Pancreas (tissue), 10 donors: Measurements from ENCODE around the gene ENTPD6. TPM values are rescaled to one million over a fixed set of nuclear protein-coding genes. Genes with fewer than 3 reads are reported as not detected.

Experiments used
- ATAC-seq, 4 donors: fragments of 200-7000 bp; cut with Tn5 transposase; one replicate each; pipeline versions ENCODE4 v1.8.0 to v1.9.1; 2020; ENCODE audit warnings: mild to moderate bottlenecking in 4 of 4, moderate library complexity in 4 of 4
- DNase-seq, 6 donors: peaks; one replicate each; pipeline ENCODE4 v3.0.0-alpha.2; 2020
- FAIRE-seq: peaks from 2 replicates; lab custom pipeline; 2012; peaks lifted over from hg19 to GRCh38; lab: Jason Lieb, UNC
- H3K27ac ChIP-seq, 4 donors: fragments of 200-600 bp; sonication (generic); 1 replicate in 3 of 4; 2 replicates in 1 of 4; pipeline versions ENCODE4 v1.5.0 to v1.8.0; 2020
- H3K27me3 ChIP-seq, 4 donors: fragments of 200-600 bp; one replicate each; pipeline ENCODE4 v1.8.0; 2021
- H3K36me3 ChIP-seq, 3 donors: fragments of 200-600 bp; sonication (generic) in 1 of 3; one replicate each; pipeline versions ENCODE4 v1.5.0 to v1.8.0; 2020 to 2021
- H3K4me1 ChIP-seq, 3 donors: fragments of 200-600 bp; one replicate each; pipeline ENCODE4 v1.8.0; 2021
- H3K4me3 ChIP-seq, 4 donors: fragments of 200-600 bp; sonication (generic) in 2 of 4; one replicate each; pipeline versions ENCODE4 v1.5.0 to v1.8.0; 2020 to 2021
- H3K9me3 ChIP-seq, 4 donors: fragments of 200-600 bp; one replicate each; pipeline ENCODE4 v1.8.0; 2021
- WGBS, 2 donors: extraction: QIAGEN DNeasy Blood & Tissue Kit; methylation state at CpG; one replicate each; pipeline ENCODE4 v1.1.7; 2013; 5-methylcytosine and 5-hydroxymethylcytosine counted together
- intact Hi-C, 3 donors: fragments of 100-400 bp; cut with DNase I; formaldehyde crosslinking; loops; one replicate each; pipeline versions ENCODE4 v1.11.1 to v1.14.2; 2022
- polyA plus RNA-seq, 2 donors: library from polyadenylated mRNA; stranded (reverse); fragments of 200-250 nt; gene quantifications; one replicate each; pipeline ENCODE4 v1.2.3, GENCODE V29; 2013
- total RNA-seq, 6 donors: library from RNA; stranded (reverse); fragmentation: NEBNext Ultra II Directional in 4 of 6; extraction: Animal tissue kit (Norgen Biotek cat#: 25700) in 4 of 6; gene quantifications; one replicate each; pipeline versions ENCODE4 v1.2.1 to v1.2.4, GENCODE V29; 2021 to 2023
- TF ChIP-seq, protein P1 (sequence below), 4 donors: fragments of 200-600 bp; sonication (generic) in 3 of 4; IDR thresholded peaks; one replicate each; pipeline versions ENCODE4 v1.5.0 to v1.8.0; 2021; ENCODE audit warnings: antibody characterized with exemption in 4 of 4
- donor health status: healthy with polysubstance abuse.
- donor health status: DM: no; HTN: no; CAD: no; lungs with moderate emphysema.
- donor health status: DM: no; HTN: no; CAD: no.
- donor health status: control.
- donor health status: control.
- donor health status: Bipolar disorder and iron deficiency.
- donor health status: DM: yes; HTN: yes; CAD: no.
- donor health status: DM: no; HTN: no; CAD: no.
- donor health status: DM: no; HTN: no; CAD: no.
- donor health status: DM: yes; HTN: yes; CAD: no.

The ENTPD6 gene
- total and polyA plus RNA-seq, 8 donors, result 31.4 to 99.3 (median 44.7) TPM

DNA sequence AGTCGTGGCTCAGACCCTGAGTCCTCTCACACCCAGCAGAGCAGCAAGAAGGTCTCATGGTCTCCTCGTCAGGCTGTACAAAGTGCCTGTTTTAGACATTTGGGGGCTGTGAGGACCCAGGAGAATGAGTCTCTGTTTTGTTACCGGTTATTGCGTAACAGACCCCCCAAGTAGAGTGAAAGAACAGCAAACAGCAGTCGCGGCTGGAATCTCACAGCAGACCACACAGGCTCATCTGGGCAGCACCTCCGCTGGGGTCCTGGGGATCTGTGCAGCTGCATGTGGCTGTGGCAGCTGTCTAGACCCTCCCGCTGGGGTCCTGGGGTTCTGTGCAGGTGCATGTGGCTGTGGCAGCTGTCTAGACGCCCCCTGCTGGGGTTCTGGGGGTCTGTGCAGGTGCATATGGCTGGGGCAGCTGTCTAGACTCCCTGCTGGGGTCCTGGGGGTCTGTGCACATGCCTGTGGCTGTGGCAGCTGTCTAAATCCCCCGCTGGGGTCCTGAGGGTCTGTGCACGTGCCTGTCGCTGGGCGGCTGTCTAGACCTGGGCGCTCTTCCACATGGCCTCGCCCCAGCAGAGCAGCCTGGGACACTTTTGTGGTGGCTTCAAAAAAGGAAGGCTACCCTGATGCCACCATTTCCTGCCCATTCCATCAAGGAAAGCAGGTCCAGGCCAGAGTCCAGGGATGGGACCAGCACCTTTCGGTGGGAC, 24.7 kb downstream of the ENTPD6 start:
- no peaks in the 10 kb centered on the region for H3K27me3 ChIP-seq
- H3K36me3 ChIP-seq, result peaks cover 0 to 38% (median 8%) of the 10 kb centered on the region in 3 donors
- H3K4me3 ChIP-seq, result no peak overlapping the region
- TF ChIP-seq, protein P1, sequence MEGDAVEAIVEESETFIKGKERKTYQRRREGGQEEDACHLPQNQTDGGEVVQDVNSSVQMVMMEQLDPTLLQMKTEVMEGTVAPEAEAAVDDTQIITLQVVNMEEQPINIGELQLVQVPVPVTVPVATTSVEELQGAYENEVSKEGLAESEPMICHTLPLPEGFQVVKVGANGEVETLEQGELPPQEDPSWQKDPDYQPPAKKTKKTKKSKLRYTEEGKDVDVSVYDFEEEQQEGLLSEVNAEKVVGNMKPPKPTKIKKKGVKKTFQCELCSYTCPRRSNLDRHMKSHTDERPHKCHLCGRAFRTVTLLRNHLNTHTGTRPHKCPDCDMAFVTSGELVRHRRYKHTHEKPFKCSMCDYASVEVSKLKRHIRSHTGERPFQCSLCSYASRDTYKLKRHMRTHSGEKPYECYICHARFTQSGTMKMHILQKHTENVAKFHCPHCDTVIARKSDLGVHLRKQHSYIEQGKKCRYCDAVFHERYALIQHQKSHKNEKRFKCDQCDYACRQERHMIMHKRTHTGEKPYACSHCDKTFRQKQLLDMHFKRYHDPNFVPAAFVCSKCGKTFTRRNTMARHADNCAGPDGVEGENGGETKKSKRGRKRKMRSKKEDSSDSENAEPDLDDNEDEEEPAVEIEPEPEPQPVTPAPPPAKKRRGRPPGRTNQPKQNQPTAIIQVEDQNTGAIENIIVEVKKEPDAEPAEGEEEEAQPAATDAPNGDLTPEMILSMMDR (IDR thresholded peaks at IDR 0.05), result peak in 1 of 4 donors; percentile 12
- FAIRE-seq (no peak), DNase-seq (no peak), ATAC-seq (peak in 1 of 4 donors; percentile 20)
- H3K27ac ChIP-seq, result no peak overlapping the region
- no peaks in the 10 kb centered on the region for H3K9me3 ChIP-seq
- 81 to 83% methylated on average over 16 of the region's 16 CpGs for WGBS, 2 donors
- no peaks in the 10 kb centered on the region for H3K4me1 ChIP-seq
- intact Hi-C loops, result no loop called here

DNA sequence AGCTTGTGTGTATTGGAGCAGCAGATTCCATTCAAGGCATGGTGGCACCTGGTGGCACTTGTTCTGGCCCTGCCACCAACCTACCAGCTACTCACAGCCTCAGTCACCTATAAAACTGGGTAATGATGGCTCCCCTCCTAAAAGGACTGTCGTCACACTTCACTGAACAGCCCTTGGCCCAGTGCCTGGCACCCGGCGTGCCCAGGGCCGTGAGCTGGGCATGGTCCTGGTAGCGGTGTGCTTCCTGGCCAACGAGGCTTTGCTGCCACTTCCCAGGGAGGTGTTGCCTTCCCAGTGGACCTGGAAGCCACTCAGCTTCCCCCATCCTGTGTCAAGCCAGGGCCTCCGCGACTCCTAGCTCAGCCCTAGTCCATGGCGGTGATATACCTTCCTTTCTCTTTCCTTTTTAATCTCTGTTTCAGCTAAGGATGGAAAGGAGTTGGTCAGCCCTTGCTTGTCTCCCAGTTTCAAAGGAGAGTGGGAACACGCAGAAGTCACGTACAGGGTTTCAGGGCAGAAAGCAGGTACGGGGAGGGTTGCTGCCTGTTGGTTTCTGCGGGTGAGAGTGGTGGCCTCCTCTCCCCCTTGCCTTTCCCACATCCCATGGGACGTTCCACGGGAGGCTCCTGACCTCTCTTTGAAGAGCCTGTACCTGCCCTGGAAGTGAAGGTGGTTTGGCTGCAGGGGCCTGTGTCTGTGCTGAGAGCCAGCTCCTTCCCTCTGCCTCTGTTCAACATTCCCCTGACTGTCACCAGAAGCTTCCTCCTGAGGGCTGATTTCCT, 25.5 kb downstream of the ENTPD6 start:
- Histone ChIP-seq H3K36me3 (peaks cover 0 to 31% (median 8%) of the 10 kb centered on the region in 3 donors), H3K9me3 (no peaks in the 10 kb centered on the region), H3K27me3 (no peaks in the 10 kb centered on the region), H3K27ac (no peak overlapping the region), H3K4me1 (no peaks in the 10 kb centered on the region), H3K4me3 (no peak overlapping the region)
- WGBS, 2 donors, result 78 to 82% methylated on average over 15 of the region's 15 CpGs
- intact Hi-C loops, result no loop called here
- TF ChIP-seq, protein P1 (IDR thresholded peaks at IDR 0.05), result no peak
- ATAC-seq (peak in 2 of 4 donors; percentile 30 to 33), FAIRE-seq (no peak), DNase-seq (no peak)

DNA sequence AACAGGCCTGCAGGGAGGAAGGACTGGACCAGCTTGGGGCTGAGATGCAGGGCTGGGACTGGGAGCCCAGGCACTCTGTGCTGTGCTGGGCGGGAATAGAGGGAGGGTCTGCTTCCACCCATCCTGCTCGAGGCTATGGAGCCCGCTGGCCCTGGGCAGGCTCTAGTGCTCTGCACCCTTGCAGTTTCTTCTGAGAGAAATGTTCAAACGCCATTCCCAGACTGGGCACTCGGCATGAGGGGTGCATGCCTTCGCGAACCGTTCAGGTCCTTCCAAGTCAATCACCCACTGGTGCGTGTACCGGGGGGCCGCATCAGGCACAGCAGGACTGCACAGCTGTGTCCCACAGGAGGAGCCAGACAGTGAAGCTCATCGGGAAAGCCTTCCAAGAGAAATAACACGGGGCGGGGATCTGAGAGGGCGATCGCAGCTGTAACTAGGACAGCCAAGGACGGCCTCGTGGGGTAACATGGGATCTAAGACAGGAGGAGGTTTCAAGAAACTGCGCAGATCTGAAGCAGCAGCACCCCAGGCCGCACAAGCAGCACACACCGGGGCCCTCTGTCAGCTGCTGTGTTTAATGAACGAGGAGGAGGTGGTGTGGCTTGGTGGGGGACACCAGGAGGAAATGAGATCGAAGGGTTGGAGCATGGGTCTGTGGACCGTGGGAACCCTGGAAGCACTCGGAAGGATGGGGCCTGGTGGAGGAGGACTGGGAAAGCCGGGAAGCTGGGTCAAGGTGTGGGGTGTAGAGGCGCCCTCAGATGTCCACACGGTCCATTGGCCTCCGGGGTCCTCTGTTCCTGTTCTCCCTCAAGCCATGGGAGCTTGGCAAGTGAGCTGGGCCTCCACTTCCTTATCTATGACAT, 26.3 kb downstream of the ENTPD6 start:
- no peaks in the 10 kb centered on the region for H3K27me3 ChIP-seq
- intact Hi-C loops, result no loop called here
- H3K36me3 ChIP-seq, result peaks cover 0 to 25% (median 8%) of the 10 kb centered on the region in 3 donors
- no peaks in the 10 kb centered on the region for H3K9me3 ChIP-seq
- ATAC-seq (no peak), FAIRE-seq (no peak), DNase-seq (no peak)
- WGBS, 2 donors, result 89 to 91% methylated on average over 29 of the region's 29 CpGs
- H3K4me1 ChIP-seq, result peaks cover 0 to 5% (median 3%) of the 10 kb centered on the region in 3 donors
- no peak overlapping the region for H3K4me3 ChIP-seq
- H3K27ac ChIP-seq, result no peak overlapping the region
- TF ChIP-seq, protein P1 (IDR thresholded peaks at IDR 0.05), result no peak

DNA sequence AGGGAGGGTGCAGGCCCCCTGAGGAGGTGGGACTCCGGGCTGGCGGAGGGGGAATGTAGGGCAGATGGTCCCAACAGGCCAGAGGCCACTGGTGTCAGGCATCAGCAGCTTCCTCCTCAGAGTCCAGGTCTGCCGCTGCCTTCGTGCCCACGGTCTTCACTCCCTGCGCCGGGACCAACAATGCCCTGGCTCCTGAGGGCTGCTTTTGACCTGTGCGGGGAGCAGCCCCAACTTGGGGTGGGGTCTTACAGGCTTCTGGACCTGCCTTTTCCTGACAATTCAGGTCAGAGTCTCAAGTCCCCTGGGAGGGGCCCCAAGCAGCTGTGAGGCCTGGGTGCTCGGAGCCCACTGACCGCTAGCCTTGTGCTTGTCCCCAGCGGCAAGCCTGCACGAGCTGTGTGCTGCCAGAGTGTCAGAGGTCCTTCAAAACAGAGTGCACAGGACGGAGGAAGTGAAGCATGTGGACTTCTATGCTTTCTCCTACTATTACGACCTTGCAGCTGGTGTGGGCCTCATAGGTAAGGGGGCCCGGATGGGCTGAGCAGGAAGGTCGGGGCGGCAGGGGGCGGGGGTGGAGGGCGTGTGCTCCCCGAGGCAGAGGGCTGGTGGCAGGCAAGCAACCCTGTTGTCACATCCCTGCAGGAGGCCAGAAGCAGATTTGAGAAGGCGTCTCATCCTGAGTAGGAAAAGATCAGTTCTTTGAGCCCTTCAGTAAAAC, 27.1 kb downstream of the ENTPD6 start:
- no peak overlapping the region for H3K27ac ChIP-seq
- intact Hi-C loops, result no loop called here

More for the DNA sequence above, 27.1 kb downstream of the ENTPD6 start:
- H3K36me3 ChIP-seq, result peaks cover 0 to 18% (median 8%) of the 10 kb centered on the region in 3 donors
- ATAC-seq, result no peak
- H3K4me1 ChIP-seq, result peaks cover 0 to 9% (median 7%) of the 10 kb centered on the region in 3 donors
- DNase-seq, result peak in 1 of 6 donors; percentile 58
- no peak overlapping the region for H3K4me3 ChIP-seq
- H3K9me3 ChIP-seq, result no peaks in the 10 kb centered on the region
- H3K27me3 ChIP-seq, result no peaks in the 10 kb centered on the region
- 91 to 92% methylated on average over 21 of the region's 21 CpGs for WGBS, 2 donors
- TF ChIP-seq, protein P1 (IDR thresholded peaks at IDR 0.05), result no peak
- no peak for FAIRE-seq
